PC-9 (cell line): ENCODE measurements around the gene GRAP. TPM values are rescaled to one million over a fixed set of nuclear protein-coding genes. Genes with fewer than 3 reads are reported as not detected.
"Not testable (repeated sequence)": the region's sequence is repeated elsewhere in the genome, so short reads cannot be mapped to it uniquely, and the experiment has no call there.

ENCODE experiments used
- BruUV-seq: library from RNA; stranded (reverse); fragments of 400-500 nt; replicated peaks from 2 replicates; lab custom pipeline; 2021; lab: Mats Ljungman, UMichigan
- CTCF ChIA-PET: fragments of 300-600 bp; sonication (Branson Sonifier 250); formaldehyde crosslinking; loops from one replicate; lab custom pipeline; 2022; ENCODE audit warnings: antibody characterized with exemption; lab: Charles Lee
- POLR2A ChIA-PET: fragments of 300-600 bp; sonication (Branson Sonifier 250); formaldehyde crosslinking; loops from one replicate; lab custom pipeline; 2022; ENCODE audit warnings: antibody characterized with exemption; ENCODE audit not compliant: unreplicated experiment; lab: Charles Lee
- DNase-seq, 2 experiments: peaks; one replicate each; pipeline versions ENCODE4 v3.0.0 to v3.0.0-alpha.2; 2015 to 2022; ENCODE audit warnings: mixed read lengths in 1 of 2
- H2AFZ ChIP-seq: fragments of 200-600 bp; sonication (generic); 2 replicates; pipeline ENCODE4 v1.8.1; 2017; ENCODE audit warnings: antibody characterized with exemption
- H3F3A ChIP-seq: fragments of 200-600 bp; sonication (generic); 2 replicates; pipeline ENCODE4 v1.8.1; 2017; ENCODE audit warnings: antibody characterized with exemption, mild to moderate bottlenecking, low read depth; ENCODE audit not compliant: insufficient read depth
- H3K27ac ChIP-seq: fragments of 200-600 bp; sonication (generic); 2 replicates; pipeline ENCODE4 v1.6.1; 2016; ENCODE audit warnings: mixed run types
- H3K27me3 ChIP-seq: fragments of 200-600 bp; sonication (generic); 2 replicates; pipeline ENCODE4 v1.6.1; 2016; ENCODE audit warnings: low read depth, mixed run types; ENCODE audit not compliant: insufficient read depth
- H3K36me3 ChIP-seq: fragments of 200-600 bp; sonication (generic); 2 replicates; pipeline ENCODE4 v1.6.1; 2016; ENCODE audit warnings: low read depth, mixed run types
- H3K4me1 ChIP-seq: fragments of 200-600 bp; sonication (generic); replicated peaks from 2 replicates; pipeline ENCODE4 v1.6.1; 2016; ENCODE audit warnings: mixed run types; ENCODE audit not compliant: insufficient read depth
- H3K4me2 ChIP-seq: fragments of 200-600 bp; sonication (generic); 2 replicates; pipeline ENCODE4 v1.6.1; 2017; ENCODE audit warnings: mixed run types
- H3K4me3 ChIP-seq: fragments of 200-600 bp; sonication (generic); 2 replicates; pipeline ENCODE4 v1.6.1; 2016; ENCODE audit warnings: mixed run types
- H3K79me2 ChIP-seq: fragments of 200-600 bp; sonication (generic); 2 replicates; pipeline ENCODE4 v1.6.1; 2017; ENCODE audit warnings: low read depth, mixed run types
- H3K9me2 ChIP-seq: fragments of 200-600 bp; sonication (generic); 2 replicates; pipeline ENCODE4 v1.8.1; 2017; ENCODE audit warnings: mild to moderate bottlenecking; ENCODE audit not compliant: insufficient read depth
- H3K9me3 ChIP-seq: fragments of 200-600 bp; sonication (generic); 2 replicates; pipeline ENCODE4 v1.8.1; 2016; ENCODE audit warnings: low read depth; ENCODE audit not compliant: insufficient read depth
- H4K20me1 ChIP-seq: fragments of 200-600 bp; sonication (generic); 2 replicates; pipeline ENCODE4 v1.8.1; 2017; ENCODE audit not compliant: insufficient read depth
- intact Hi-C: fragments of 100-400 bp; cut with micrococcal nuclease; formaldehyde crosslinking; loops from one replicate; pipeline ENCODE4 v1.10.0; 2022; ENCODE audit not compliant: unreplicated experiment
- total RNA-seq: library from RNA; stranded (reverse); gene quantifications from 2 replicates; pipeline ENCODE4 v1.2.3, GENCODE V29; 2021

Gene GRAP
- total RNA-seq, 1 experiment from 2014 or later: 0.48 TPM

- DNase-seq, H4K20me1 ChIP-seq, H2AFZ ChIP-seq, H3K9me2 ChIP-seq, H3K27me3 ChIP-seq, H3K79me2 ChIP-seq, H3K4me2 ChIP-seq, CTCF ChIA-PET, H3F3A ChIP-seq, intact Hi-C loops, BruUV-seq, H3K4me1 ChIP-seq, POLR2A ChIA-PET, H3K27ac ChIP-seq, H3K4me3 ChIP-seq, H3K36me3 ChIP-seq, H3K9me3 ChIP-seq: not testable (repeated sequence)
Measured at GRCh38 chr17:19055447-19055846, 8.7 kb upstream of the GRAP start.

GRCh38 chr17:19048826-19049225 is 2.1 kb upstream of the GRAP start:
- DNase-seq, H3K9me3 ChIP-seq, H3K27ac ChIP-seq, H3K9me2 ChIP-seq, H3K27me3 ChIP-seq, H3K4me3 ChIP-seq, H3F3A ChIP-seq, H3K4me1 ChIP-seq, POLR2A ChIA-PET, H4K20me1 ChIP-seq, intact Hi-C loops, H2AFZ ChIP-seq, CTCF ChIA-PET, H3K79me2 ChIP-seq, H3K36me3 ChIP-seq, BruUV-seq, H3K4me2 ChIP-seq: not testable (repeated sequence)

GRCh38 chr17:19047510-19047909 is 753 bp upstream of the GRAP start:
- intact Hi-C loops, BruUV-seq: not testable (repeated sequence)

GRCh38 chr17:19044643-19045042 is 2.1 kb downstream of the GRAP start:
- H3K27me3 ChIP-seq, H3K4me2 ChIP-seq, DNase-seq, intact Hi-C loops, H3K9me3 ChIP-seq, H3F3A ChIP-seq, H3K36me3 ChIP-seq, H3K9me2 ChIP-seq, BruUV-seq, CTCF ChIA-PET, H3K79me2 ChIP-seq, H3K4me1 ChIP-seq, H2AFZ ChIP-seq, H3K4me3 ChIP-seq, POLR2A ChIA-PET, H4K20me1 ChIP-seq, H3K27ac ChIP-seq: not testable (repeated sequence)

More at GRCh38 chr17:19047510-19047909, 753 bp upstream of the GRAP start:
- POLR2A ChIA-PET, CTCF ChIA-PET, H3K4me2 ChIP-seq, H3K79me2 ChIP-seq, H3K36me3 ChIP-seq, H3F3A ChIP-seq, H3K9me2 ChIP-seq, H3K27ac ChIP-seq, H3K27me3 ChIP-seq, H3K4me3 ChIP-seq, H3K9me3 ChIP-seq, DNase-seq, H2AFZ ChIP-seq, H3K4me1 ChIP-seq, H4K20me1 ChIP-seq: not testable (repeated sequence)

GRCh38 chr17:19043032-19043431 is 3.7 kb downstream of the GRAP start:
- POLR2A ChIA-PET: not testable (repeated sequence)

GRCh38 chr17:19042369-19042768 is 4.4 kb downstream of the GRAP start:
- H3K4me3 ChIP-seq, H3K79me2 ChIP-seq, H3F3A ChIP-seq, H3K27ac ChIP-seq, H4K20me1 ChIP-seq, H3K4me1 ChIP-seq, H3K9me2 ChIP-seq, H3K4me2 ChIP-seq, H3K9me3 ChIP-seq, DNase-seq, intact Hi-C loops, H2AFZ ChIP-seq, BruUV-seq, H3K27me3 ChIP-seq, H3K36me3 ChIP-seq, CTCF ChIA-PET, POLR2A ChIA-PET: not testable (repeated sequence)

More at GRCh38 chr17:19043032-19043431, 3.7 kb downstream of the GRAP start:
- intact Hi-C loops, H3K4me1 ChIP-seq, H3K9me2 ChIP-seq, H4K20me1 ChIP-seq, BruUV-seq, CTCF ChIA-PET, H3K79me2 ChIP-seq, H3K9me3 ChIP-seq, H3K27ac ChIP-seq, DNase-seq, H3K4me2 ChIP-seq, H3K27me3 ChIP-seq, H3K36me3 ChIP-seq, H3K4me3 ChIP-seq, H2AFZ ChIP-seq, H3F3A ChIP-seq: not testable (repeated sequence)

GRCh38 chr17:19041871-19042270 is 4.9 kb downstream of the GRAP start:
- CTCF ChIA-PET, H3K79me2 ChIP-seq, H3K4me2 ChIP-seq, H3K4me3 ChIP-seq, H3K27ac ChIP-seq, H4K20me1 ChIP-seq, intact Hi-C loops, POLR2A ChIA-PET, BruUV-seq, H3K27me3 ChIP-seq, DNase-seq, H2AFZ ChIP-seq, H3K9me3 ChIP-seq, H3K36me3 ChIP-seq, H3K4me1 ChIP-seq, H3K9me2 ChIP-seq, H3F3A ChIP-seq: not testable (repeated sequence)
